Measurements from ENCODE around the gene SLC1A2. TPM values are rescaled to one million over a fixed set of nuclear protein-coding genes. Genes with fewer than 3 reads are reported as not detected.

SLC1A2 gene
- total RNA-seq, 1 experiment from 2014 or later = 0.11 TPM

- ChIA-PET CTCF (no interaction called here), POLR2A (ENCODE audit: low non-redundant PET) (interaction anchor here (0.5 kb wide), 1 partner anchor 373 kb away, joined by 3 read pairs; no protein-coding TSS in a partner anchor)
- H3K4me3 ChIP-seq (ENCODE audit: low read depth, low read length, poor library complexity, severe bottlenecking) = no peak overlapping the region
- TF ChIP-seq, protein P1, sequence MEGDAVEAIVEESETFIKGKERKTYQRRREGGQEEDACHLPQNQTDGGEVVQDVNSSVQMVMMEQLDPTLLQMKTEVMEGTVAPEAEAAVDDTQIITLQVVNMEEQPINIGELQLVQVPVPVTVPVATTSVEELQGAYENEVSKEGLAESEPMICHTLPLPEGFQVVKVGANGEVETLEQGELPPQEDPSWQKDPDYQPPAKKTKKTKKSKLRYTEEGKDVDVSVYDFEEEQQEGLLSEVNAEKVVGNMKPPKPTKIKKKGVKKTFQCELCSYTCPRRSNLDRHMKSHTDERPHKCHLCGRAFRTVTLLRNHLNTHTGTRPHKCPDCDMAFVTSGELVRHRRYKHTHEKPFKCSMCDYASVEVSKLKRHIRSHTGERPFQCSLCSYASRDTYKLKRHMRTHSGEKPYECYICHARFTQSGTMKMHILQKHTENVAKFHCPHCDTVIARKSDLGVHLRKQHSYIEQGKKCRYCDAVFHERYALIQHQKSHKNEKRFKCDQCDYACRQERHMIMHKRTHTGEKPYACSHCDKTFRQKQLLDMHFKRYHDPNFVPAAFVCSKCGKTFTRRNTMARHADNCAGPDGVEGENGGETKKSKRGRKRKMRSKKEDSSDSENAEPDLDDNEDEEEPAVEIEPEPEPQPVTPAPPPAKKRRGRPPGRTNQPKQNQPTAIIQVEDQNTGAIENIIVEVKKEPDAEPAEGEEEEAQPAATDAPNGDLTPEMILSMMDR (conservative IDR thresholded peaks at IDR 0.05; ENCODE audit: low read depth, low read length) = no peak
- no peak for TF ChIP-seq EZH2 (IDR thresholded peaks at IDR 0.05; ENCODE audit: borderline replicate concordance, low read depth, low read length, poor library complexity, severe bottlenecking)
- BruUV-seq (replicated peaks) = no TSS peak
- no peaks in the 10 kb centered on the region for H3K36me3 ChIP-seq (ENCODE audit: insufficient read depth, low read length, poor library complexity, severe bottlenecking)
- H3K27me3 ChIP-seq (replicated peaks; ENCODE audit: insufficient read depth, low read depth, low read length, poor library complexity) = no peaks in the 10 kb centered on the region
- DNase-seq (ENCODE audit: low spot score) = no peak
- H3K27ac ChIP-seq (ENCODE audit: low read depth, low read length, poor library complexity, severe bottlenecking) = no peak overlapping the region
- no peaks in the 10 kb centered on the region for H3K9me3 ChIP-seq (ENCODE audit: low read depth, low read length, poor library complexity, severe bottlenecking)
- intact Hi-C loops (cut with micrococcal nuclease; ENCODE audit: unreplicated experiment) = no loop called here
- peaks cover 14% of the 10 kb centered on the region for H3K4me1 ChIP-seq (ENCODE audit: insufficient read depth, low read length, poor library complexity, severe bottlenecking)
Observed at GRCh38 chr11:35218956-35219355, 200.4 kb downstream of the SLC1A2 start.

DNA sequence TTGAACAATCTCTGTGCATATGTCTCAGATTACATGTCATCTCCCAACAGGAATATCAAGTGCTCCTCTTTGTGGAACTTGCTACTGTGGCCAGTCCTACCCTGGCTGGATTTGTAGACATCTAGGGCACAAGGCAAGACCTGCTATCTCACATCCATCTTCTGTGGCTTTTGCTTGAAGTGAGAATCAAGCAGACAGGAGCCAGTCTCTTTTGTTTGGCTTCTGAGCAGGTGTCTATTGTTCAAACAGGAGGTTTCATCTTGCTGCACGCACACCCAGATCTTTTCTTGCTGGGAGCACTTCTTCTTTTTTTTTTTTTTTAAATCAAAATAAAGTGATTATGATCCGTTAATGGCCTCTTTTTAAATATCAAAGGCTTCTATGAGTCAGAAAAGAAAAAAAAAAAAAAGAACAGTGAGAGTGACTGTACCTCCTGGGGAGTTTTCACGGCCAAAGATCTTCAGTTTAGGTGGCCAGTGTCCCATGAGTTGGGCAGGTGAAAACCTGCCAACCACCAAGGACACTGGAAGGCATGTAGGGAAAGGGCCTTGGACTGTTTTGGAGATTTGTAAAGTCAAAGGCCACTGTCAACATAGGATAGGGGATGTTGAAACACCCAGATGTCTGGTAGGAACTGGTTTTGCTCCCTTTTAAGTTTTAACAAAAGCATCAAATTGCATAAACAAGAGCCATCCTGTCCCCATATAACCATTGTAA is 202.2 kb downstream of the SLC1A2 start:
- DNase-seq (ENCODE audit: low spot score) = no peak
- BruUV-seq (replicated peaks) = no TSS peak
- Histone ChIP-seq H3K27ac (ENCODE audit: low read depth, low read length, poor library complexity, severe bottlenecking) (no peak overlapping the region), H3K4me1 (ENCODE audit: insufficient read depth, low read length, poor library complexity, severe bottlenecking) (no peaks in the 10 kb centered on the region), H3K4me3 (ENCODE audit: low read depth, low read length, poor library complexity, severe bottlenecking) (no peak overlapping the region), H3K9me3 (ENCODE audit: low read depth, low read length, poor library complexity, severe bottlenecking) (no peaks in the 10 kb centered on the region), H3K36me3 (ENCODE audit: insufficient read depth, low read length, poor library complexity, severe bottlenecking) (no peaks in the 10 kb centered on the region), H3K27me3 (replicated peaks; ENCODE audit: insufficient read depth, low read depth, low read length, poor library complexity) (no peaks in the 10 kb centered on the region)
- ChIA-PET CTCF (no interaction called here), POLR2A (ENCODE audit: low non-redundant PET) (no interaction called here)
- no peak for TF ChIP-seq EZH2 (IDR thresholded peaks at IDR 0.05; ENCODE audit: borderline replicate concordance, low read depth, low read length, poor library complexity, severe bottlenecking)
- TF ChIP-seq, protein P1 (conservative IDR thresholded peaks at IDR 0.05; ENCODE audit: low read depth, low read length) = no peak
- intact Hi-C loops (cut with micrococcal nuclease; ENCODE audit: unreplicated experiment) = no loop called here

DNA sequence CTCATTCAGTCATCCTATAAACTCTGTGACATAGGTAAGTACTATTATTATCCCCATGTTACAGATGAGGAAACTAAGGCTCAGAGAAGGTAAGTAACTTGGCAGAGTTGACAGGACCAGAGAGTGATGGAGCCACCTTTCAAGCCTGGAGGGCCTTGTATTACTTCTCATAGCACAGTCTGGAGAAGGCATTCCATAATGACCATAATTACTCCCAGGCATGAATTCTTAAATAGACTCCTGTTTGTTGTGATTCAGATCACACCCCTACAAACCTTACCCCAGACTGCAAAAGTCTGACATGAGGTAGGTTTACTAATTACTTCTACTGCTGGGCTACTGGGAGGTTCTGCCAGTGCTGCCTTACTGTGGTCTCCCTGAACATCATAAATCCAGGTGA is 203.4 kb downstream of the SLC1A2 start:
- TF ChIP-seq, protein P1 (conservative IDR thresholded peaks at IDR 0.05; ENCODE audit: low read depth, low read length) = no peak
- no peak for TF ChIP-seq EZH2 (IDR thresholded peaks at IDR 0.05; ENCODE audit: borderline replicate concordance, low read depth, low read length, poor library complexity, severe bottlenecking)
- no peaks in the 10 kb centered on the region for H3K27me3 ChIP-seq (replicated peaks; ENCODE audit: insufficient read depth, low read depth, low read length, poor library complexity)
- no peaks in the 10 kb centered on the region for H3K36me3 ChIP-seq (ENCODE audit: insufficient read depth, low read length, poor library complexity, severe bottlenecking)
- BruUV-seq (replicated peaks) = no TSS peak
- intact Hi-C loops (cut with micrococcal nuclease; ENCODE audit: unreplicated experiment) = no loop called here
- no peak for DNase-seq (ENCODE audit: low spot score)
- H3K9me3 ChIP-seq (ENCODE audit: low read depth, low read length, poor library complexity, severe bottlenecking) = no peaks in the 10 kb centered on the region
- ChIA-PET POLR2A (ENCODE audit: low non-redundant PET) (no interaction called here), CTCF (no interaction called here)
- H3K4me1 ChIP-seq (ENCODE audit: insufficient read depth, low read length, poor library complexity, severe bottlenecking) = no peaks in the 10 kb centered on the region
- H3K4me3 ChIP-seq (ENCODE audit: low read depth, low read length, poor library complexity, severe bottlenecking) = no peak overlapping the region
- no peak overlapping the region for H3K27ac ChIP-seq (ENCODE audit: low read depth, low read length, poor library complexity, severe bottlenecking)
